Neuronal stem cell (in vitro differentiated cells): ENCODE data around the gene GRIK4.

Experiments
- DNase-seq: peaks from one replicate; pipeline ENCODE4 v3.0.0-alpha.2; 2013; ENCODE audit warnings: low spot score
- H2AFZ ChIP-seq: one replicate; pipeline ENCODE4 v1.6.1; 2013; ENCODE audit warnings: mild to moderate bottlenecking, low read length, inconsistent platforms
- H2AK5ac ChIP-seq: 2 replicates; pipeline ENCODE4 v1.6.1; 2013; ENCODE audit warnings: low read depth, mild to moderate bottlenecking, inconsistent platforms, low read length, moderate library complexity, mixed read lengths
- H2BK120ac ChIP-seq: 2 replicates; pipeline ENCODE4 v1.6.1; 2013; ENCODE audit warnings: low read depth, mild to moderate bottlenecking, inconsistent platforms, low read length, moderate library complexity, mixed read lengths
- H2BK12ac ChIP-seq: one replicate; pipeline ENCODE4 v1.6.1; 2013; ENCODE audit warnings: low read length, inconsistent platforms
- H2BK15ac ChIP-seq: 2 replicates; pipeline ENCODE4 v1.6.1; 2013; ENCODE audit warnings: mild to moderate bottlenecking, low read length, inconsistent platforms, mixed read lengths
- H2BK5ac ChIP-seq: one replicate; pipeline ENCODE4 v1.6.1; 2013; ENCODE audit warnings: inconsistent platforms, mild to moderate bottlenecking, low read length, moderate library complexity
- H3K14ac ChIP-seq: one replicate; pipeline ENCODE4 v1.6.1; 2013; ENCODE audit warnings: low read length, inconsistent platforms
- H3K18ac ChIP-seq: 2 replicates; pipeline ENCODE4 v1.6.1; 2013; ENCODE audit warnings: low read length, inconsistent platforms
- H3K23ac ChIP-seq: 2 replicates; pipeline ENCODE4 v1.6.1; 2013; ENCODE audit warnings: low read depth, mild to moderate bottlenecking, mixed read lengths, low read length, inconsistent platforms; ENCODE audit not compliant: poor library complexity
- H3K27ac ChIP-seq: replicated peaks from 3 replicates; pipeline ENCODE4 v1.5.1; 2013; ENCODE audit warnings: low read length, inconsistent platforms
- H3K27me3 ChIP-seq, 3 experiments: 2 replicates each; pipeline ENCODE4 v1.6.1; 2013; ENCODE audit warnings: low read length in 3 of 3, mild to moderate bottlenecking in 2 of 3, inconsistent platforms in 1 of 3, low read depth in 1 of 3, mixed read lengths in 1 of 3, moderate library complexity in 1 of 3; ENCODE audit not compliant: control insufficient read depth in 3 of 3, insufficient read depth in 3 of 3
- H3K36me3 ChIP-seq, 2 donors: replicated peaks in 1 of 2; 2 replicates each; pipeline ENCODE4 v1.6.1; 2013; ENCODE audit warnings: low read length in 2 of 2; ENCODE audit not compliant: control insufficient read depth in 2 of 2, insufficient read depth in 2 of 2
- H3K4ac ChIP-seq: 2 replicates; pipeline ENCODE4 v1.6.1; 2013; ENCODE audit warnings: inconsistent platforms, mild to moderate bottlenecking, low read length, moderate library complexity
- H3K4me1 ChIP-seq, 2 donors: 1 replicate in 1 of 2; 2 replicates in 1 of 2; pipeline ENCODE4 v1.6.1; 2013; ENCODE audit warnings: low read length in 2 of 2, low read depth in 1 of 2; ENCODE audit not compliant: control insufficient read depth in 2 of 2, insufficient read depth in 1 of 2
- H3K4me2 ChIP-seq: one replicate; pipeline ENCODE4 v1.6.1; 2013; ENCODE audit warnings: mild to moderate bottlenecking, low read length, inconsistent platforms; ENCODE audit not compliant: insufficient read depth, poor library complexity, severe bottlenecking
- H3K4me3 ChIP-seq, 2 donors: 2 replicates each; pipeline ENCODE4 v1.5.1; 2013; ENCODE audit warnings: low read length in 2 of 2, mild to moderate bottlenecking in 2 of 2, inconsistent platforms in 1 of 2, moderate library complexity in 1 of 2
- H3K79me1 ChIP-seq: one replicate; pipeline ENCODE4 v1.6.1; 2013; ENCODE audit warnings: low read depth, mild to moderate bottlenecking, inconsistent platforms, low read length, moderate library complexity
- H3K9ac ChIP-seq: one replicate; pipeline ENCODE4 v1.6.1; 2013; ENCODE audit warnings: mild to moderate bottlenecking, low read depth, low read length, inconsistent platforms; ENCODE audit not compliant: poor library complexity
- H3K9me3 ChIP-seq, 2 donors: replicated peaks in 1 of 2; 2 replicates each; pipeline versions ENCODE3 to v1.6.1; 2013; ENCODE audit warnings: low read length in 2 of 2, mild to moderate bottlenecking in 2 of 2, inconsistent platforms in 1 of 2, low read depth in 1 of 2, mixed read lengths in 1 of 2, moderate library complexity in 1 of 2; ENCODE audit not compliant: control insufficient read depth in 2 of 2, insufficient read depth in 1 of 2
- H4K8ac ChIP-seq: one replicate; pipeline ENCODE4 v1.6.1; 2013; ENCODE audit warnings: low read depth, mild to moderate bottlenecking, inconsistent platforms, low read length, moderate library complexity
- H4K91ac ChIP-seq: one replicate; pipeline ENCODE4 v1.6.1; 2013; ENCODE audit warnings: low read length, low read depth, mild to moderate bottlenecking, inconsistent platforms; ENCODE audit not compliant: poor library complexity
- WGBS, 2 donors: extraction: QIAGEN DNeasy Blood & Tissue Kit; methylation state at CpG; one replicate each; pipeline ENCODE4 v1.1.7; 2013; ENCODE audit warnings: missing lambda C conversion rate in 2 of 2, mixed read lengths in 1 of 2; ENCODE audit not compliant: insufficient read length in 2 of 2, insufficient replicate concordance in 1 of 2; ENCODE audit errors: extremely low coverage in 2 of 2; 5-methylcytosine and 5-hydroxymethylcytosine counted together

The GRIK4 gene

DNA sequence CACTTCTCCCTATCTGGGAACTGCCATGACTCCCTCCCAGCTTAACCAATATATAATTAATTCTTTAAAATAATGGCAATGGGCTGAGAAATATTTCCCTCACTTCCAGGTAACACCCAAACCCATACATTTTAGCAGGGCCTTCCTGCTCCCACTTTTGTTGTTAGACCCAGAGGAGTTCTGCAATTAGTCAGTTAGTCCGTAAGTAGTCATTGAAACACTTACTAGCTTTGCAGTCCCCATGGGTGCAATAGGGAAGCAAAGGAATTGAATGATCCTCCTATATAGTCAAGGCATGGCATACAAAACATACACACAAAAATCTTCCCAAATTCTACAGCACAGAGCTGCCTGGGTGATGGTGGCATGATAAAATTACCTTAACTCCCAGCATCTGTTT, 258.4 kb downstream of the GRIK4 start:
- Histone ChIP-seq H3K4me1 (no peaks in the 10 kb centered on the region), H4K8ac (no peak overlapping the region), H3K4ac (no peak overlapping the region), H2AK5ac (no peak overlapping the region), H2BK15ac (no peak overlapping the region), H3K18ac (no peak overlapping the region), H4K91ac (no peak overlapping the region), H2BK5ac (no peak overlapping the region), H3K14ac (no peak overlapping the region), H3K23ac (no peak overlapping the region), H3K9ac (no peak overlapping the region), H3K9me3 (peaks cover 7 to 20% of the 10 kb centered on the region in 2 donors), H2BK12ac (no peak overlapping the region), H3K27me3 (no peaks in the 10 kb centered on the region), H3K27ac (no peak overlapping the region), H3K36me3 (no peaks in the 10 kb centered on the region), H3K79me1 (no peaks in the 10 kb centered on the region), H3K4me3 (no peak overlapping the region), H2AFZ (no peak overlapping the region), H2BK120ac (no peak overlapping the region), H3K4me2 (no peak overlapping the region)
- WGBS, 2 donors = no CpG with 5 or more reads among the region's 1 CpG
- DNase-seq = no peak

DNA sequence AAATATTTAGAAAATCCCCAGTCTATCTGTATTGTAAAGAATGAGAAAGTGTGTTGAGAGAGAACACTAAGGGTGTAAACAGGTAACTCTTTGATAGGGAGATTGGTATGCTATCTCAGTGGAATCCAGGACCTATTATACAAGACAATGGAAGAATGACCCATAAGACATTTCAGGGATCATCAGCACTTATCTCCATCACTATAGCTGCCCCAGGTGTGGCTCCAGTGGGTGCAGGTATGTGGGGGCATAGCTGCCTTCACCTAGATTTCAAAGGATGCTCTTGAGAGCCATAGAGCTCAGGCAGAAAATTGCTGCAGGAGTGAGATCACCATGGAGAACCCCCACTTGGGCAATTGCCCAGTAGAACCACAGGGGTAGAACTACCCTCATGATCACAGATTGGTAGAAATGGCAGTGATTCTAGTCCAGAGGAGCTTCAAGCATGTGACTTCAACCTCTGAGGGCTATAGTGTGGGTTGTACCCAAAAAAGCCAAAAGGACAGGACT, 260.1 kb downstream of the GRIK4 start:
- H3K4ac ChIP-seq = no peak overlapping the region
- H3K14ac ChIP-seq = no peak overlapping the region
- H2BK15ac ChIP-seq = no peak overlapping the region
- H2AK5ac ChIP-seq = no peak overlapping the region
- no peak overlapping the region for H3K4me2 ChIP-seq
- H2BK12ac ChIP-seq = no peak overlapping the region
- DNase-seq = no peak
- no peak overlapping the region for H3K27ac ChIP-seq
- H2AFZ ChIP-seq = no peak overlapping the region
- H3K18ac ChIP-seq = no peak overlapping the region
- peaks cover 2 to 9% of the 10 kb centered on the region in 2 donors for H3K4me1 ChIP-seq
- no peaks in the 10 kb centered on the region for H3K36me3 ChIP-seq
- no peak overlapping the region for H3K4me3 ChIP-seq
- H2BK120ac ChIP-seq = no peak overlapping the region
- no peak overlapping the region for H2BK5ac ChIP-seq
- no peaks in the 10 kb centered on the region for H3K79me1 ChIP-seq
- H3K9ac ChIP-seq = no peak overlapping the region
- no peaks in the 10 kb centered on the region for H3K27me3 ChIP-seq
- peaks cover 7 to 20% of the 10 kb centered on the region in 2 donors for H3K9me3 ChIP-seq
- H4K91ac ChIP-seq = no peak overlapping the region
- no peak overlapping the region for H3K23ac ChIP-seq
- no peak overlapping the region for H4K8ac ChIP-seq

DNA sequence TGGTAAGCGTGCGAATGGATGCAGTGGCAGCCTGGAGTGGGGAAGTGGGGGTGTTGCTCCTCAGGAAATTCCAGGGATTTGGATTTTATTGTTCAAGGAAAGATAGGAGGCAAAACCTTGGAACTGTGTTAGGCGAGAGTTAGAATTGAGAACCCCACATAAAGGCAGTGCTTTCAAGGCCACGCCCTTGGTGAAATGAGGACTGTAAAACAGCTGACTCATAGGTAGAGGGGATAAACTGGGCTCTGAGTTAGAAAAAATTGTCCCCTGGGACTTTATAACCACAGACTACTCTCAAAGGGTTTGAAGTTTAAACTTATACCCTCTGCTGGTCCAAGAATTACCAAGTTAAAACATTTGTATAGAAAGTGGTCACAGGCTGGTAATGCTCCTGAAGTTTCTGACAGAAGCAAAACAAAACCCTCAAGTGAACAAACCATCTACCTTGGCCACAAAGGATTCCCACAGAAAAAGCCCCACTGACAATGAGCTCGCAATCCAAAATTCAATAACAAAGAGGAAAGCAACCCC, 262.0 kb downstream of the GRIK4 start:
- Histone ChIP-seq H3K18ac (no peak overlapping the region), H3K9ac (no peak overlapping the region), H3K27me3 (no peaks in the 10 kb centered on the region), H2BK15ac (no peak overlapping the region), H3K4me3 (no peak overlapping the region), H3K4ac (no peak overlapping the region), H3K9me3 (peaks cover 7 to 10% of the 10 kb centered on the region in 2 donors), H4K8ac (no peak overlapping the region), H3K4me1 (peaks cover 10 to 12% of the 10 kb centered on the region in 2 donors), H3K23ac (no peak overlapping the region), H2AK5ac (no peak overlapping the region), H2AFZ (no peak overlapping the region), H2BK12ac (no peak overlapping the region), H4K91ac (no peak overlapping the region), H3K27ac (no peak overlapping the region), H2BK5ac (no peak overlapping the region), H3K4me2 (no peak overlapping the region), H2BK120ac (no peak overlapping the region), H3K14ac (no peak overlapping the region), H3K79me1 (no peaks in the 10 kb centered on the region), H3K36me3 (no peaks in the 10 kb centered on the region)
- no CpG with 5 or more reads among the region's 5 CpGs for WGBS, 2 donors
- no peak for DNase-seq

DNA sequence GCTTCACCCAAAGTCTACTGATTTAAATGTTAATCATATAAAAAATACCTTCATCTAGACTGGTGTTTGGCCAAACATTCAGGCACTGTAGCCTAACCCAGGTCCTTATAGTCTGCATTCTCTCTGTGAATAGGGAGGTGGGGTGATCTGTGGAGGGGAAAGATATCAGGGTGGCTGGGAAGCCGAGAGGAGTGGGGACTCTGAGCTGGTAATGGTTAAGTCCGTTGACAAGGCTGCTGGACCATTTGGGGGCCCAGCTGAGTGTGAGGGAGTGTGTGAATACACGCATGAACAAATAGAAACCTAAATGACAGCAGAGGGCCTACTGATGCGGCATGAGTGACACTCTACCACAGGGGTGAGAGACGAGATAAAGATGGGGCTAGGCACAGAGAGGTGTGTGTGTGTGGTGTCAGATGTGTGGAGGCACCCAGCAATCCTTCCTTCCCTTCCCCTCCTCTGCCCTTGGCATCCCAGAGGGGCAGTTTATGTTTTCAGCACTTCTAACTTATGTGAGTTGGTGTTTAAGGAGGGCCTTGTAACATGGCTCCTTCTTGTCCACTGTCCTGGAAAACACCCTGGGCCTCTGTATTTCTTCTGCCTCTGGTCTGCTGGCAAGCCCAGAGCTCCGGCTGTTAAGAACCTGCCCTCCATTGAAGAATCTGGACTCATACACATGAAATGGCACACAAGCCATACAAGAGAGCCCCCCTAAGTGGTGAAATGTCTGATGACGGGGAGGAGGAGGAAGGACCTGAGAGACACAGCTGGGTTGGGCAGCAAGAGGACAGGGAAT, 263.2 kb downstream of the GRIK4 start:
- H2BK15ac ChIP-seq = peak overlapping the region; percentile 45
- no peak for DNase-seq

More for the DNA sequence above, 263.2 kb downstream of the GRIK4 start:
- H3K79me1 ChIP-seq = no peaks in the 10 kb centered on the region
- H3K36me3 ChIP-seq = no peaks in the 10 kb centered on the region
- no peak overlapping the region for H2AK5ac ChIP-seq
- no peak overlapping the region for H3K27ac ChIP-seq
- H2BK12ac ChIP-seq = no peak overlapping the region
- WGBS, 2 donors = no CpG with 5 or more reads among the region's 7 CpGs
- H3K9me3 ChIP-seq = peaks cover 6 to 7% of the 10 kb centered on the region in 2 donors
- H3K4me1 ChIP-seq = peaks cover 17 to 19% of the 10 kb centered on the region in 2 donors
- H3K18ac ChIP-seq = no peak overlapping the region
- H2AFZ ChIP-seq = no peak overlapping the region
- no peak overlapping the region for H3K4ac ChIP-seq
- H3K27me3 ChIP-seq = no peaks in the 10 kb centered on the region
- no peak overlapping the region for H2BK5ac ChIP-seq
- H4K8ac ChIP-seq = no peak overlapping the region
- no peak overlapping the region for H3K23ac ChIP-seq
- H2BK120ac ChIP-seq = no peak overlapping the region
- H4K91ac ChIP-seq = no peak overlapping the region
- no peak overlapping the region for H3K4me3 ChIP-seq
- no peak overlapping the region for H3K14ac ChIP-seq
- no peak overlapping the region for H3K4me2 ChIP-seq
- H3K9ac ChIP-seq = no peak overlapping the region
